GM12801 (cell line): ENCODE data around the gene CEP41.

Source experiments
- CTCF ChIP-seq: IDR thresholded peaks from one replicate; pipeline ENCODE4 v1.5.1; 2011; ENCODE audit warnings: control low read depth; ENCODE audit not compliant: insufficient read length; ENCODE audit errors: extremely low read depth

The CEP41 gene

GRCh38 chr7:130435311-130435854, 5.4 kb downstream of the CEP41 start:
- TF ChIP-seq CTCF, result no peak

- TF ChIP-seq CTCF, result no peak
Measured at GRCh38 chr7:130433301-130433700, 7.5 kb downstream of the CEP41 start.

- no peak for TF ChIP-seq CTCF
Measured at GRCh38 chr7:130432886-130433285, 7.9 kb downstream of the CEP41 start.

- TF ChIP-seq CTCF, result no peak
Measured at GRCh38 chr7:130430841-130431666, 9.8 kb downstream of the CEP41 start.

GRCh38 chr7:130430115-130430514, 10.7 kb downstream of the CEP41 start:
- no peak for TF ChIP-seq CTCF

- no peak for TF ChIP-seq CTCF
Measured at GRCh38 chr7:130429019-130429418, 11.8 kb downstream of the CEP41 start.

- TF ChIP-seq CTCF, result no peak
Measured at GRCh38 chr7:130426564-130426963, 14.3 kb downstream of the CEP41 start.
